SJCRH30 (cell line): ENCODE measurements around the gene N4BP2L1. TPM values are rescaled to one million over a fixed set of nuclear protein-coding genes. Genes with fewer than 3 reads are reported as not detected.
A peak's percentile ranks its signal among the peaks of the same experiment; 100 is the strongest.

ENCODE experiments used
- DNase-seq, 2 experiments: peaks; one replicate each; pipeline ENCODE4 v3.0.0-alpha.2; 2015 to 2020
- H3K27ac ChIP-seq: fragments of 250-450 bp; sonication (Bioruptor Pico); 2 replicates; pipeline ENCODE4 v1.5.1; 2020; ENCODE audit warnings: mild to moderate bottlenecking, moderate library complexity
- H3K27me3 ChIP-seq: fragments of 250-450 bp; sonication (Bioruptor Pico); 2 replicates; pipeline ENCODE4 v1.5.1; 2020; ENCODE audit warnings: mild to moderate bottlenecking, moderate library complexity
- H3K36me3 ChIP-seq: fragments of 250-450 bp; sonication (Bioruptor Pico); 2 replicates; pipeline ENCODE4 v1.5.1; 2020; ENCODE audit warnings: mild to moderate bottlenecking, moderate library complexity
- H3K4me1 ChIP-seq: fragments of 250-450 bp; sonication (Bioruptor Pico); 2 replicates; pipeline ENCODE4 v1.5.1; 2020; ENCODE audit warnings: mild to moderate bottlenecking, moderate library complexity
- H3K4me3 ChIP-seq: fragments of 250-450 bp; sonication (Bioruptor Pico); 2 replicates; pipeline ENCODE4 v1.5.1; 2020; ENCODE audit warnings: mild to moderate bottlenecking, moderate library complexity
- H3K9me3 ChIP-seq: fragments of 250-450 bp; sonication (Bioruptor Pico); replicated peaks from 2 replicates; pipeline ENCODE4 v1.5.1; 2020; ENCODE audit warnings: mild to moderate bottlenecking, moderate library complexity
- total RNA-seq: library from RNA; depleted of rRNA; stranded (reverse); fragments of >200 nt; shearing (Covaris generic); gene quantifications from 2 replicates; pipeline ENCODE4 v1.2.3, GENCODE V29; 2014

N4BP2L1 gene
- total RNA-seq, 1 experiment from 2014 or later: 10.4 TPM

GRCh38 chr13:32447894-32448623 is 20.1 kb upstream of the N4BP2L1 start:
- H3K36me3 ChIP-seq: no peaks in the 10 kb centered on the region
- no peak overlapping the region for H3K4me3 ChIP-seq
- no peaks in the 10 kb centered on the region for H3K4me1 ChIP-seq
- no peaks in the 10 kb centered on the region for H3K27me3 ChIP-seq
- H3K9me3 ChIP-seq: no peaks in the 10 kb centered on the region
- no peak overlapping the region for H3K27ac ChIP-seq
- DNase-seq: no peak

GRCh38 chr13:32446773-32447465 is 19.0 kb upstream of the N4BP2L1 start:
- no peaks in the 10 kb centered on the region for H3K27me3 ChIP-seq
- H3K36me3 ChIP-seq: no peaks in the 10 kb centered on the region
- H3K27ac ChIP-seq: no peak overlapping the region

GRCh38 chr13:32446220-32446619 is 18.3 kb upstream of the N4BP2L1 start:
- DNase-seq: no peak
- Histone ChIP-seq H3K9me3 (no peaks in the 10 kb centered on the region), H3K27ac (no peak overlapping the region), H3K4me1 (no peaks in the 10 kb centered on the region), H3K36me3 (no peaks in the 10 kb centered on the region), H3K4me3 (no peak overlapping the region), H3K27me3 (no peaks in the 10 kb centered on the region)

More at GRCh38 chr13:32446773-32447465, 19.0 kb upstream of the N4BP2L1 start:
- DNase-seq: no peak
- no peaks in the 10 kb centered on the region for H3K9me3 ChIP-seq
- H3K4me3 ChIP-seq: no peak overlapping the region
- no peaks in the 10 kb centered on the region for H3K4me1 ChIP-seq

- H3K9me3 ChIP-seq: no peaks in the 10 kb centered on the region
- no peaks in the 10 kb centered on the region for H3K4me1 ChIP-seq
- no peak overlapping the region for H3K27ac ChIP-seq
- no peaks in the 10 kb centered on the region for H3K36me3 ChIP-seq
- no peak for DNase-seq
- no peaks in the 10 kb centered on the region for H3K27me3 ChIP-seq
- H3K4me3 ChIP-seq: no peak overlapping the region
Measured at GRCh38 chr13:32445461-32445860, 17.5 kb upstream of the N4BP2L1 start.

DNA sequence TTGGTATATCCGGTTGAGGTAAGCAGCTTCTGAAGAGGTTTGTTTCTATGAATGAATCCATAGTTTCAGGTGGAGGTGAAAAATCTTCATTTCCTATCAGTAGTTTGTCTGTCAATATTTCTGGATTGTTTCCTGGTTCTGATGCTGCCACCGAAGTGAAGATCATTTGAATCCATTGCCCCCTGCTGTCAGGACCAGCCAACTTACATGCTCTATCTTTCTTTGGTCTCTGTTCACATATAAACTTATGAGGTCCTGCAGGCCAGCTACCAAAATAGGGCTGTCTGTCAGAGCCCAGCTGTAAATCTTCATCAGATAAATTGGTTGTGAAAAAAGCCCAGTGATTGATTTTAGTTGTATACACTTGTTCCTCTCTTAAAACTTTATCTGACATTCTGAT is 15.2 kb upstream of the N4BP2L1 start:
- DNase-seq: peak in 1 of 2 experiments; percentile 28
- no peak overlapping the region for H3K27ac ChIP-seq
- no peak overlapping the region for H3K4me3 ChIP-seq
- no peaks in the 10 kb centered on the region for H3K9me3 ChIP-seq
- no peaks in the 10 kb centered on the region for H3K4me1 ChIP-seq
- no peaks in the 10 kb centered on the region for H3K27me3 ChIP-seq
- no peaks in the 10 kb centered on the region for H3K36me3 ChIP-seq

DNA sequence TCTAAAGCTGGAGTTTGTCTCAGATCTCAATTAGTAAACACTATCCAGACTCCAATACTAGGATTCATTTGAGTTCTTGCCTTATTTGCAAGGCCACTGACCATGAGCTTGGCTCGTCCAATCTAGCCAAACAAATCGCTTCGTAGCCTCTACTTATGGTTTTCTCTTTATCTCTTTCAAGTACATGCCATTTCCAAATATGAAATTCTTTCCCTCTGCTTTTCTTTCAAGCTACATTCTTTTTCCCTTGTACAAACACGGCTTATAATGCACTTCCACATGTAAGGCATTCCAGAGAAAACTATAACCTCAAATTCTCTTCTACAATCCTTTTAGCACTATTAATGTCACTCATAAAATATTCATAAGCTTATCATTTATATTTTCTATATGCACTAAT is 10.9 kb upstream of the N4BP2L1 start:
- no peak for DNase-seq
- Histone ChIP-seq H3K9me3 (no peaks in the 10 kb centered on the region), H3K4me1 (no peaks in the 10 kb centered on the region), H3K27ac (no peak overlapping the region), H3K4me3 (no peak overlapping the region), H3K27me3 (no peaks in the 10 kb centered on the region), H3K36me3 (no peaks in the 10 kb centered on the region)

DNA sequence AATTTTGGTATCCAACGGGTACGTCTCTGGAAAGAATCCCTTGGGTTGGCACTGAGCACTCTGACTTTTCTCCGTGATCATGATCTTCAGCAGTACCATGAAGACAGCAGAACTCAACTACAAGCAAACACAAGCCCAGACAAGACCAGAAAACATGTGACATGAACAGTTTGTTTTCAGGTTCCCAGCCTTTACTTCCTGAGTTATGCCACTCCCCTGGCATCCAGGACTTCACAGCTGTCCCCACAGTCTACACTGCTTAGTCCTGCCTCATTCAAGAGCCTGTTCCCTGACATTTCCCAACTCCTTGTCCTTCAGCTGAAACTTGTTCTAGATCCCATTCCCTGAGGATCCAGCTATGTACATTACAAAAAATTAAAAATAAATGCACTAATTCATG is 4.9 kb upstream of the N4BP2L1 start:
- DNase-seq: peak; percentile 24 to 50
- no peaks in the 10 kb centered on the region for H3K27me3 ChIP-seq
- H3K4me1 ChIP-seq: peaks cover 13% of the 10 kb centered on the region; the same call in 1 of the 2 replicates
- no peaks in the 10 kb centered on the region for H3K36me3 ChIP-seq
- H3K4me3 ChIP-seq: no peak overlapping the region
- H3K9me3 ChIP-seq: no peaks in the 10 kb centered on the region
- no peak overlapping the region for H3K27ac ChIP-seq

DNA sequence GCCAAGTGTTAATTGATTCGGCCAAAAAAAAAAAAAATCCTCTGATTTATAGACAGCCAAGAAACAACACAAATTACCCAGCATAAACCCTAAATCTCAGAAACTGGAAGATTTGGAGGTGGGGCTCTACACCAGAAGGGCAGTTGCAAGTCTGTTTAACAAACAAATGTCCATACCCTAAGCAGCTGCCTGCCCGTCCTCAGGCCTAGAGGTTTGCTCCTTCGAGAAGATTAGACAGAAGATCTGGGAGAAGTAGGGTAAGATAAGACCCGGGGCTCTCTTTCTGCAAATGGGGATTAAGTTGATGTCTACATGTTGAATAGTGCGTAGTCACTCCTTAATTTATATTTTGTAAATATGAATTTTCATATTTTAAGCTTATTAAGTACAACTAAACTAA is 3.4 kb upstream of the N4BP2L1 start:
- DNase-seq: no peak
- Histone ChIP-seq H3K27me3 (no peaks in the 10 kb centered on the region), H3K36me3 (no peaks in the 10 kb centered on the region), H3K9me3 (no peaks in the 10 kb centered on the region), H3K27ac (no peak overlapping the region), H3K4me1 (peaks cover 13% of the 10 kb centered on the region; the same call in 1 of the 2 replicates), H3K4me3 (no peak overlapping the region)

GRCh38 chr13:32430018-32430747 is 2.3 kb upstream of the N4BP2L1 start:
- Histone ChIP-seq H3K4me3 (no peak overlapping the region), H3K4me1 (peaks cover 13% of the 10 kb centered on the region; the same call in 1 of the 2 replicates), H3K27me3 (no peaks in the 10 kb centered on the region), H3K9me3 (no peaks in the 10 kb centered on the region), H3K36me3 (no peaks in the 10 kb centered on the region), H3K27ac (peak overlapping the region; percentile 21)
- peak; percentile 69 to 84 for DNase-seq

GRCh38 chr13:32429433-32429909 is 1.5 kb upstream of the N4BP2L1 start:
- no peak overlapping the region for H3K4me3 ChIP-seq
- no peak overlapping the region for H3K27ac ChIP-seq
- no peaks in the 10 kb centered on the region for H3K36me3 ChIP-seq
- DNase-seq: no peak
- no peaks in the 10 kb centered on the region for H3K9me3 ChIP-seq
- peaks cover 13% of the 10 kb centered on the region; the same call in 1 of the 2 replicates for H3K4me1 ChIP-seq
- H3K27me3 ChIP-seq: no peaks in the 10 kb centered on the region

- DNase-seq: peak in 1 of 2 experiments; percentile 41
- no peaks in the 10 kb centered on the region for H3K36me3 ChIP-seq
- H3K9me3 ChIP-seq: no peaks in the 10 kb centered on the region
- H3K4me1 ChIP-seq: peaks cover 13% of the 10 kb centered on the region; the same call in 1 of the 2 replicates
- peak overlapping the region; percentile 91 for H3K4me3 ChIP-seq
- H3K27me3 ChIP-seq: no peaks in the 10 kb centered on the region
- peak overlapping the region; percentile 56 for H3K27ac ChIP-seq
Measured at GRCh38 chr13:32428581-32429432, 877 bp upstream of the N4BP2L1 start.

- Histone ChIP-seq H3K27ac (peak overlapping the region; percentile 56), H3K4me3 (peak overlapping the region; percentile 91), H3K36me3 (no peaks in the 10 kb centered on the region), H3K9me3 (no peaks in the 10 kb centered on the region), H3K4me1 (peaks cover 13% of the 10 kb centered on the region; the same call in 1 of the 2 replicates), H3K27me3 (no peaks in the 10 kb centered on the region)
- DNase-seq: peak; percentile 66 to 71
Measured at GRCh38 chr13:32426990-32427851, 709 bp downstream of the N4BP2L1 start.

DNA sequence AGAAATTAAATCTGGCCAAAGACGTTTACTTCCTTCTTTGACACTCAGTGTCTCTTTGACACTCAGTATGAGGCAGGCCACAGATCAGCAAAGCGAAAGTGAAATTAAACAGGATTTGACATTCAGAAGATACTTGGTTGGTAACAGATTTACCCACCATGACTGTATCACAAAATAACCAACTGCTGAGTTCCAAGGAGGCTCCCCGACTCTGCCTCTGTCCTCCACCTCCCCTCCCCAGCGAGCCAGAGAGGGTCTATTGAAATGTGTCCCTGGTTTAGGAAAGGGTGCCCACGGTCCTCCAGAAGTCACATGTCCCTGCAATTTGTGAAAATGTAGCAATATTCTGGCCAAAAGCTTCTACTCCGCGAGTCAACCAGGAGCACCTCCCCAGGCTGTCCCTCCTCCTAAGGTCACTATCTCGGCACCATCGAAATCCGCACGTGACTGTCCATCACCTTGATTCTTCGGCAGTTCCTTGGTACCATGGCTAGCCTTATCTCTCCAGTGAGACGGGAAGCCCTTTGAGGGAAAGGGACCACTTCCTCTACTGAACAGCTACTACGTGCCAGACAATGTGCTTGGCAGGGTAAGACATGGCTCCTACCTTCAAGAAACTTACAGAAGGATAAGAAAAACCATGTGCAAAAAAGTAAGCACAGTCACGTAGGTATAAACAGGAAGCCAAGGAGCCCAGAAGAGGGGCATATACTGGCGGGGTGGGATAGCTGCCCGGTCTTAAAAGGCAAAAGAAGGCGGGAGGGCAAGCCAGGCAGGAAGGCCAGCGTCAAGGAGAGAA is 1.5 kb downstream of the N4BP2L1 start:
- H3K4me1 ChIP-seq: peaks cover 13% of the 10 kb centered on the region; the same call in 1 of the 2 replicates
- peak overlapping the region; percentile 91 for H3K4me3 ChIP-seq
- H3K27ac ChIP-seq: peak overlapping the region; percentile 56; the same call in 1 of the 2 replicates
- no peaks in the 10 kb centered on the region for H3K9me3 ChIP-seq
- H3K27me3 ChIP-seq: no peaks in the 10 kb centered on the region
- DNase-seq: no peak
- H3K36me3 ChIP-seq: no peaks in the 10 kb centered on the region
